HG03039 (cell line): Measurements from ENCODE around the gene MOG.
A peak's percentile ranks its signal among the peaks of the same experiment; 100 is the strongest.

Source experiments
- ATAC-seq: cut with Tn5 transposase; IDR thresholded peaks from one replicate; pipeline ENCODE4 v1.9.1; 2021; ENCODE audit warnings: mild to moderate bottlenecking, moderate library complexity; ENCODE audit not compliant: unreplicated experiment

Gene MOG

DNA sequence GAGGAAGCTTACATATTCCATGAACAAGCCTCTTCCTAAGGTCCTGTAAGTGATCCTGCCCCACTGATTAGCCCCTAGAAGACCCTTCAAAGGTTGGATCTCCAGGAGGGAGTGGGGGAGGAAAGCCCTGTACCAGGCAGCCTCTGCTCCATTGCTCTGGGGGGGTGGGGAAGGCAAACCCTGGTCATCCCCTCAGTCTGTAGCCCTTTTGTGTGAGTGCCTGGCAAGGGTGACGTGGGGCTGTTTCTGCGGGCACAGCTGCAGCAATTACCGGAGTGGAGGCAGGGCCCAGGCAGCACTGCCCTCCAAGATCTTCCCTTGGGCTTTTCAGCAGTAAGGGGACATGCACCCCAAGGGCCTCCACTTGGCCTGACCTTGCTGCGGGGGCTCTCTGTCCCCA is at the start of gene MOG:
TSS of gene MOG (plus strand) at position 295 of the 400 bp plus-strand sequence. CDS start 118 bp downstream, outside the sequence.
- no peak for ATAC-seq

DNA sequence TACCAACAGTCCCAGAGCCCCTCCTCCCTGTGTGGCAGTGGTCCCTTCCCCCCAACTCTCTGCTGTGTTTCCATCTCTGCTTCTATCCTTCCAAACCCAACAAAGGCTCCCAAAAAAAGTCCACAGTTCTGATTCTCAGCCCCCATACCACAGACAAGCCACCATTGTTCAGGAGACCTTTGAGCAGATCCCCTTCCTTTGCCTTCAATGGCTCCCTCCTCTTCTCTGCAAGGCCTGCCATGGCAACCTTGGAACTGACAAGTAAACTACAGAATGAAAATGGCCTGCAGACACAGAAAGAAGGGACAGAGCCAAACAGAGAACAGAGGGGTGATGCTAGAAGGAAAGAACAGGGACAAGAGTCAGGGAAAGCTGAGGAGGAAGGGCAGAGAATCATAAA is 48.8 kb upstream of the MOG start:
- ATAC-seq, result no peak

DNA sequence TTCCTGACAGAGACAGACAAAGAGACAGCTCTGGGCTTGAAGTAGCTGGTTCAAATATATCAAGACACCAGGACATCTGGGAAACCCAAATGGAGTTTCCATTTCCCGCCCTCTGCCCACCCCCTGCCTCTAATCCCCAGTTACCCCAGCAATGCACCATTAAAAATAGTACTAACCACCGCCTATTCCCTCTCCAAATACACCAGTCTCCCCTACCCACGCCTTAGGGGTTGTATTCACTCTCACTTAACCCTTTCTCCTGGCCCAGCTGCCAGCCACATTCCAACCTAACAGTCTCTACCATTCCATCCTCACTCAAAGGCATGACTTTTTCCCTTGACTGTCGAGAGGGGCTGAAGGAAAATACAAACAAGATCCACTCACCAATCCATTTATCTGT is 46.4 kb upstream of the MOG start:
- ATAC-seq, result no peak

DNA sequence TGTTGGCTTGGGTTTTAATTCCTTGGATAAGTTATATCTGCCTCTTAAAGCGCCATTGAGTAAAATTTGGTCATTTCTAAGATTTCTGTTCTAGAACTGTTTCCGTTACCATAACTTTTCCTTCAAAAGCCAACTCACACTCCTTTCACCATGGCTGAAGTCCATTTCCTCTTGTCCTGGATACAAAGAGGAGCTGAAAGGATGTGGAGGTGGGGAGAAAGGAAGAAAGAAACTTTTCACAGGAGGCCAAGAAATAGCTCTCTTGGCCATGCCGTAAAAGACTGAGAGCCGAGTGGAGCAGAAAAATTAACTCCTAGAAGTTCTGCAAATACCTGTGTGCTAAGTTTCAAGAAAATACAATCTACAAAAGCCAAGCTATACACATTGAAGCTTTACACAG is 45.5 kb upstream of the MOG start:
- no peak for ATAC-seq

DNA sequence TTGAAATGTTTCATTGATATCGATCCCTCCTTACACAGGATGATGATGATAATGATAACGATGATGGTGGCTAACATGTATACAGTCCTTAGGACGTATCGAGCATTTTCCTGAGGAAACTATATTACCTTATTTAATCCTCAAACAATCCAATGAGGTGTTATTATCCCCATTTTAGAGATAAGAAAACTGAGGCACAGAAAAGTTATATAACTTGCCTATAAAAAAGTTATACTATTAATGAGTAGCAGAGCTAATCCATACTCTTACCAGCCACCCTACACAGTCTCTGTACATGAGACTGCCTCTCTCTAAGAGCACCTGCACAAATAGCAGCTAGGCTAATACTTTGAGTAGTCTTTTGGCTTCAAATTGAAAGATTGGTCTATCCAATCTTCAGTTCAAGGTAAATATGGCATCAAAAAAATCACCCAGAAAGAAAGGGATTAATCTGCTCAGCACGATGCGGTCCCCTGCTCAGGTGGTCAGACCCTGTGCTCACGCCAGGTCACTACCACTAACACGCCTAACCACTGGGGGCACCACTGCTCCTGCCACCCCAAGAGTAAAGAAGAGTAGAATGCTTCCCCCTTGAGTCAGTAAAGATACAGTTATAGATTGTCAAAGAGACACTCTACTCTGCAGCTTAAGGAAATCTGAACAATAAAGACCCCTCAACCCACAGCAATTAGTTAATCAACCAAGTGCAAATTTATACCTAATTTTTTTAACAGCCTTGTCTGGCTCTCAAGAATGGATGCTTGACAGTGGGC is 38.9 kb upstream of the MOG start:
- ATAC-seq, result no peak

DNA sequence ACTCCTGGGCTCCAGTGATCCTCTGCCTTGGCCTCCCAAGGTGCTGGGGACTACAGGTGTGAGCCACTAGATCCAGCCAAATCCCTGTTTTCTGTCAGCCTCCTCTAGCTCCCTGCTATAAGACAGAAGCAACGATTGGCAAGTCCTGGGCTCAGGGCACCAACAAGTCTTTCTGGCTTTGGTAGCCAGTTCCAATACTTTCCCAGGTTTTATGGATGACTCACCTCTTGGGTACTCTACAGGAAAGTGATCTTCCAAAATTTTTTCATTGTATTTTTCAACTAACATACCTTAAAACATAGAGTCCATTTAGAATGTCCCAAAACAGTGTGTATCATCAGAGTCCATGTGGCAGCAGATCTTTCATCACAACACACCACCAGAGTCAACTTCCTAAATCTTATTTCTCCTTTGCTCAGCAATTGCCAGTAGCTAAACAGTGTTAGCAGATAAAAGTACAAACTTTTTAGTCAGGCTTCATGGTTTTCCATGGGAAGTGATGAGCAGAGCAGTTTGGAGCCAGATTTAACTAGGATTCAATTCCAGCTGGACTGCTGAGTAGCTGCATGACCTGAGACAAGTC is 37.2 kb upstream of the MOG start:
- ATAC-seq, result no peak

DNA sequence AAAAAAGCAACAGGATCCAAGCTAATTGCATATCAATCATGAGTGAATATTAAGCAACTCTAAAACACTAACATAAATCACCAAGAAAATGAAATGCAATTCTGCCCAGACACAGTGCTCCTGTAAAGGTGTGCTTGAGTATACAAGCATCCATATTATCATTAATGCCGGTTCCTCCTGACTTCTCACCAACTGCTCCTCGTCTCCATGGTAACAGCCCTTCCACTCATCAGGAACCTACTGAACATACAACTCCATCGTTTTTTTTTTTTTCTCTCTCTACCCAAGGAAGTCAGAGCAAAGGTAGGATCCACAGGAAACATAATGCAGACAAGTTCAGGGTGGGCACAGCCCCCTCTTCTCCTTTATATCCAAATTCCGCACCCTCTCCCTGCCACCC is 36.3 kb upstream of the MOG start:
- ATAC-seq, result no peak

DNA sequence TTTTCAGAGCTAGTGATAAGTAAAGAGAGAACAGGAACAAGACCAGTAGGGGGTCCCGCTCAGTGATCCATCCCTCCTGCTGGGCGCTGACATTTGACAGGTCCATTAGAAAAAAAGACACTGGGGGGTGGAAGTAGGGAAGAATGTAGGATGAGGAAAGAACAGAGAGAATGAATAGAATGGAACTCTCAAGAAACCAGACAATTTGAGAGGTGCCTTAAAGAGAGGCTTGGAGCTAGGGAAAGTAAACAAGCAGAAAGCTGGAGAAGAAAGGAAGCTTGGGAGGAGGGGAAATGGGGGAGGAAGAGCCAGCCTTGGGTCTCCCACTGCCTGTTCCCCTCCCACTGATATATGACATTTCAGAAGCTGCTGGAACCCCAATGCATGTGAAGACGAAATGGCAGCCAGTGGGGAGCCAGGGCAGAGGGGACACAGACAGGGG is 32.4 kb upstream of the MOG start:
- no peak for ATAC-seq

DNA sequence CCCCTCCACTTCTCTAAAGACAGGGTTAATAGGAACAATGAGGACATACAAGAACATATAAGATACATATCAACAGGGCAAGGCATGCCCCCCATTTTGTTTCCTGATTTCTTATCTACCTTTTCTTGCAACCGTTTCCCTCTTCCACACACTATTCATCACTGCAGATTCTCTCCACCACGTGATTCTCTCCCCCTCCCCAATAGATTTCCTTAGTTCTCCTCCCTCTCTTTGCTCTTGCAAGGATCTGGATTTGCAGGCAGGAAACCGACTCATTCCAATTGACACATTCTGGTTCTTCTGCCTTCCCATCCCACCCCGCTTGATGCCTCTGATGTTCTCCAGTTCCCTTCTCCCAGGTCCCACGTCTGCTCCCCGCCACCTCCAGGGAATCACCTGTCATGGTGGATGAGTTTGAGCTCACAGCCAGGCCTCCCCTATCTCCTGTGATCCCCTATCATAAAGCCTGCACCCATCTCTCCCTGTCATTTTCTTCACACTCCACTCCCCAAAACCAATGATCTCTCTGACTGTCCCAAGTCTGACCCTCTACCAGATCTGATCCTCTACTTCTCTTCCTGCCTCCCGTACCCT is 31.5 kb upstream of the MOG start:
- ATAC-seq, result no peak

DNA sequence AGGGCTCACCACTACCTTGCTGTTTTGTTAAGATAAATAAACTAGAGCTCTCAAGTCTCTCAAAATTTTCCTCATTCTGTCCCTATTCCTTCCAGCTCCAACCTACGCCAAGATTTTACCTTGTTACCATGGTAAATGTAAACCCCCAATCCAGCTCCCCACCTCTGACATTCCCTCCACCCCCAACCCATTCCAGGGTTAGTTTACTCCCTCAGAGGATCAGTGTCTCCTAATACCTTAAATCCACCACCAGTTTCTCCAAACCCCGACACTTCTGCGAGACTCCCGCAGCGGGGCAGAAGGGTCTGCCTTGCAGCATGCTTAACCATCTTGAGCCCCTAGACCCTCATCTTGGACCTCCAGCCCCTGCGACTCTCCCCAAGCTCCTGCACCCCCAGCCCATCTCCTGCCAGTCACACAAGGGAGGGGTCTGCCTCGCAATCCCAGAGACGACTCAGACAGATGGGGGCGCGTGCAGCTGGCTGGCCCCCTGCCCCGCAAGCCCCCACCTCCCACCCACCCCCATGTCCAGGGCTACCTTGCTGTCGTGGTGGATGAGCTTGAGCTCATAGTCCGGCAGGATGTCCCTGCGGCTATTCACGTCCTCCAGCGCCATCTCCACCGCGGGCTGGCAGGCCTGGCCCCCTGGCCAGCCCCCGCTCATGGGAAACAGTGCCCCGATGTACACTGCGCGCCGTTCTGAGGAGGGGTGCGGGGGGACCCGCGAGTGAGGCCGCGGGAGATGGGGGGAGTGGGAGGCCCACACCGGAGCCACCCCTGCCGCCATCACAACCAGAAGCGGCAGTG is 29.7 kb upstream of the MOG start:
- no peak for ATAC-seq

DNA sequence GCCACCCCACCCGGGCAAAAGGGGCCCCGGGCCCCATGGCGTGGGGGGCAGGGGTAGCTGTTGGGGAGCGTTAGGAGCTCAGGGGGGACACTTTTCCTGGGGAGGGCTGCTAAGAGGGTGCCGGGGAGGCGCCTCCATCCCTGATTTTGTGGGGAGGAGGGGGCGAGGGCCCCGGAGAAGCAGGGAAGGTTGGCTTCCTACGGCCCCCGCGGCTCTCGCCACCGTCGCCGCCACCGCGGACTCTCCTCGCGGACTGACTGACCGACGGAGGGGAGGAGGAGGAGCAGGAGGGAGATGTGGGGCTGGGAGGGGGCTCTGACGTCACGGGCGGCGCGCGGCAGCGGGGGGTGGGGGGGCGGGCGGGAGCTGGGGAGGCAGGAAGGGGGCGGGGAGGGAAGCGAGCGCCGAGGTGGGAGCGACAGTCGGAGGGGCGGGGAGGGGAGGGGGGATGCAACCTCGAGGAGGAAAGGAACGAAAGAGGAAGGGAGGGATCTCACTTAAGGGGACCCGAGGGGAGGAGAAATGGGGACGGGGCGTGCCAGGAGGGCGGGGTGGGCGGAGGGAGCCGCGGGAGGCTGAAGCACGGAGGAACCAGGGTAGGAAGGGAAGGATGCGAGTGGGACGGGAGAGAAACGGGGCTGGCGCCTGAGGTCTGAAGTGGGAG is 29.0 kb upstream of the MOG start:
- no peak for ATAC-seq

DNA sequence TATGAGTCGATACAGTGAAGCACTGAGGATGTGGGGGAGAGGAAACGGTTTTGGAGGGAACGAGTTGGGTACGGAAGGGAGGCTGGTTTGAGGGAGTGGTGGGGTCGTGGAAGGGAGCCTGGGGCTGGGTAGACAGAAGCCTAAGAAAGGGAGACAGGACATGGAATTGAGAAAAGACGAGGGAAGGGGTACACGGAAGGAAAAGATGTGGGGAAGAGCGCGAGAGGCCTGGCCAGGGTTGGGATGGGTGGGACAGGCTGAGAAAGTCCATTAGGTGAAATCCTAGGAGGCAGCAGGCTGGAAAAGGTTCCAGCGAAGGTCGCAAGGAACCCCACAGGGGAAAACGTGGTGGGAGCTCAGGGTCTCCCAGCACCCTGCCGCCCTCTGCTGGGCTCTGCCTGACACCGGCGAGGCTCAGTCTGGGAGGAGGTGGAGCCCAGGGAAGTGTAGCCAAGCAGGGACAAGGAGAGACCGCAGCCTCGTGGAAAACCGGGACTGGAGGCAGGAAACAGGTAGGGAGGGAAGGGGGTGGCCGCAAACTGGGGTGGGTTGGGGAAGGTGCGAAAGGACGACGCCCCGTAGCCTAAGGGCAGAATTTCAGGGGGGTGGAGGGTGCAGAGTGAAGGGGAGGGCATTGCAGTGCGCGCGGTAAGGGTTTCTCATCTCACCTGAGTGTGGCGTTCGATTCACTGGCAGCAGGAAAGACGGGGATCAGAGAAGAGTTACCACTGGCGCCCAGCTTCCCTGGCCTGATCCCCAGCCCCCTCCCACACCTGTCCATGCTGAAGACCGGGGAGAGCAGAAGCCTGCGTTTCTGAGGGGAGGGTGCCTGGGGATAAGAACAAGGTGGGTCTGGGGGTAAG is 28.2 kb upstream of the MOG start:
- no peak for ATAC-seq

DNA sequence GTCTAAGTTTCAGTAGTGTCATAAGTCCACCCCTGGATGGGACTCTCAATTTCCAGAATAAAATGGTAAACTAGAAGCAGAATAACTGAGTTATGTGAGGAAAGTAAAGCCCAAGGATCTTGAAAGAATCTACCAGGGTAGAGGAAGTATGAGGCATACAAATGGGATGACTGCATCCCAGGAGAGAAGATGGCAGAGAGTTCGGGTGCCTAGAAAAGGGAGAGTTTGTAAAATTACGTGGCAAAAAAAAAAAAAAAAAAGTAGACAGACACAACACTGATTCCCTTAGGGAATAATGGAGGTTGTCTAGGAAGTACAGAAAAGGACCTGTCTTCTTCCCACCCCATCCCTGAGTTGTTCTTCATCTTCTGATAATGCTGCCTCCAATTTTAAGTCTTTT is 27.3 kb upstream of the MOG start:
- ATAC-seq, result no peak

DNA sequence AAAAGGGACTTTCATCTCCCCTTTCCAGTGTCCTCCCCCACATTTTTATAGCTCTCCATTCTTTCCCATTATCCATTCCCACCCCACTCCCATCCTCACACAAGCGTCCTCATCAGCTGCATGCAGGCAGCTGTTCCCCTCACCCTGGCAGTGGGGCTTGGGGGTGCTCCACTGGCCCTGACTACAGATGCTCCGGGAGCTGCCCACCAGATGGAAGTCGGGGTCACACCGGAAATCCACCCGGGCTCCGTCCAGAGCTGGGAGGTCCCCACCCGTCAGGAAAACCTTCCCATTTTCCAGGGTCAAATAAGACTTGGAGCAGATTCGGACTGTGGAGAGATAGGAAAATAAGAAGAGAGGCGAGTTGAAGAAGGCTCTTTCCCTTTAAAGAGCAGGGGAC is 26.6 kb upstream of the MOG start:
- no peak for ATAC-seq

DNA sequence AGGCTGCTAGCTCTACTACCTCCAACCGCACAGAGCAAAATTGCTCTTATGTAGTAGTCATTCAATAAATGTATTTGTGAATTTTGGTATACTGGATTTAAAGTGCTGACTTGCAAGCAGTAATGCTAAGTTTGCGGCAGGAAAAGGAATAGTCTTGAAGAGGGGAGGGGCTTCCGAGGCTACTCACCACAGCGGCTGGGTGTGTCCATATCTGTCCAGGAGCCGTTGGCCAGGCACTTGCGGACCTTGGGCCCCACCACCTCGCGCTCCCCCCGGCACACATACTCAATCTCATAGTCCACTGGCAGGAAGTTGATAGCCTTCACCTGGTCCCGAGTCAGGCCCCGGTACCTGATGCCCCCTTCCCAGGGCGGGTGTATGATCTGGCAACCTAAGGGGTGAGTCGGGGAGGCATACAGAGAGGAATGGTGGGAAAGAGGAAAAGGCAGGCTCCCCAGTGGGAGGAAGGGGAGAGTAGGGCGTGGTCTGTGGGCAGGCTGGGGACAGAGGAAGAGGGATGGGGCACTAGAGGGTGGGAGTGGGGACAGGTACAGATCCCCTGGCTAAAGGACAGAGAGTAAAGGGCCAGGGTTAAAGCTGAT is 25.6 kb upstream of the MOG start:
- ATAC-seq, result no peak

DNA sequence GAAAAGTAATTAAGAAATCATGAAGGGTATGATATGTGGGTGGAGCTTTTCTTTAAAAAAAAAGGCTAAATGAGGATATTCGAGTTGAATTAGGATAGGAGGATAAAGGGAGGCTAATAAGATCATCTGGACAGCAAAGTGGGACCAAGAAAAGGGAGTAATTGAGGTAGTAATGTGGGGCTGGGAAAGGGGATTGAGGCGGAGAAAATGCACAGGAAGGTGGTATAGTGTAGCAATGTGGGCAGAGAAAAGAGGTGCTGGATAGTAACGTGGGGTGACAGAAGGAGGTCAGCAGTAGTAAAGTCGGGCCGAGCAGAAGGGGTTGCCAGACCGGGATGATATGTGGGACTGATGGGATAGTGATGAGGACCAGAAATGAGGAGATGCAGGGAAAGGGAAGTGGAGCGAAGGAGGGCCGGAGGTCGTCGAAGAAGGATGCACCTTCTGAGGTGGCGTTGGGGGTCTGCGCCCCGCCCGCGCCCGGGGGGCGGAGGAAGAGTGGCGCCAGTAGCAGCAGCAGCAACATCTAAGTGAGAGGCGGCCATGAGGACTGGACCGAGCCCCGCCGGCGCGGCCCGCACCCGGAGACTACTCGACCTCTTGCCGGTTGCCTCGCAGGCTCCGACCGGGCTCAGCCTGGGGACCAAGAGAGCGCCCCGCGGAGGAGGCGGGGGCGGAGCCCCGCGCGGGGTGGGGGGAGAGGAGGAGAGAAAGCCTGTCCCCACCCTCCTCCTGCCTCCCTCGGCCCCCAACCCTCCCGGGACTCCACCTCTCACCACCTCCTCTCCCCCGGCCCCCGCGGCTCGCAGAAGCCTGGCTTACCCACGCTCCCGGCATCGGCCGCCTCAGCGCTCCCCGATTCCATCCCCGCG is 24.8 kb upstream of the MOG start:
- peak; percentile 23 for ATAC-seq

DNA sequence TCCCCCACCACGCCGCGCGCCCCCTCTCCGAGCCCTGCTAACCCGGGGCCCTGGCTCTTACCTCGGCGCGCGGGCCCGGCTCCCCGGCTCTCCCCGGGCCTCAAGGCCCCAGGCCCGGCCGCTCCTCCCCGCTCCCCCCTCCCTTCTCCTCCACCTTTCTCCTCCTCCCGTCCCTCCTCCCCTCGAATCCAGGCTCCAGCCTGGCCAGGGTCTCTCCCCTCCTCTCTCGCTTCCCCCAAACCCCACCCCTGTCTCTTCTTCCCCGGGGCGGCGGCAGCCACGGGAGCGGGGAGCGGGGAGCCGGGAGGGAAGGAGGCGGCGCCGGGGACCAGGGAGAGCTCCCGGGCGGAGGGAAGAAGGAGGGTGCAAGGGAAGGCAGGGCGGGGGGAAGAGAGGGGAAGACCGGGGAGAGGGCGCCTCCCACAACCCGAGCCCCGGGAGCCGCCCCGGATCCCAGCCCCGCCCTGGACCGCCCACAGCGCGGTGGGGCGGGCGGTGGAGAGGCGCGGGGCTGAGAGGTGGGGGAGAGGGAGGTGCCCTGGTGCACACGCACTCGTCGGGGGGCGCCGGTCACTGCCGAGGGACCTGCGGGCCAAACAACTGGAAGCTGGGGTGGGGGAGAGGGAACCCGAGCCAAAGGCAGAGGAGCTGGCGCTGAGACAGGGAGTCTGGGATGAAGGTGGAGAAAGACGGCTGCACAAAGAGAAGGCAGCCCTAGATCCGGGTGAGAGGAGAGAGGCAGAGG is 23.9 kb upstream of the MOG start, which contains the start of gene GABBR1:
TSS of gene GABBR1 (minus strand) at position 395 of the 745 bp plus-strand sequence. CDS start 798 bp downstream, outside the sequence.
- peak; percentile 63 for ATAC-seq

DNA sequence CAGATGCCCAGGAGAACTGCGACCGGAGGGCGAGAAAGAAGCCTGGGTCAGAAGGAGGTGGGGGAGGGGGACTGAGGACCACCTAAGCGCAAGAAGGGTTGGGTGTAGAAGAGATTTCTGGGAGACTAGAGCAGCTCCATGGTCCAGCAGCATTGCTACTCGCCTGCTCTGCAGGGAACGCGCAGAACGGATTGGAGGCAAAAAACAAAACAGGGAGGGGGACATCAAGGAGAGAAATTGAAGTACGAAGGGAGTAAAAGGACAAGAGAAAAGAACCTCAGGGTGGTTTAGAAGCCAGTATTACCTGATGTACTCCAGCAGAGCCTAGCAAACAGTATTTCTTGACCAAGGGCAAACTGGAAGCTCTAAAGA is 23.4 kb upstream of the MOG start:
- ATAC-seq, result no peak
